Measurements from ENCODE around the gene RGN.
"Not testable (repeated sequence)": the region's sequence is repeated elsewhere in the genome, so short reads cannot be mapped to it uniquely, and the experiment has no call there.

DNA sequence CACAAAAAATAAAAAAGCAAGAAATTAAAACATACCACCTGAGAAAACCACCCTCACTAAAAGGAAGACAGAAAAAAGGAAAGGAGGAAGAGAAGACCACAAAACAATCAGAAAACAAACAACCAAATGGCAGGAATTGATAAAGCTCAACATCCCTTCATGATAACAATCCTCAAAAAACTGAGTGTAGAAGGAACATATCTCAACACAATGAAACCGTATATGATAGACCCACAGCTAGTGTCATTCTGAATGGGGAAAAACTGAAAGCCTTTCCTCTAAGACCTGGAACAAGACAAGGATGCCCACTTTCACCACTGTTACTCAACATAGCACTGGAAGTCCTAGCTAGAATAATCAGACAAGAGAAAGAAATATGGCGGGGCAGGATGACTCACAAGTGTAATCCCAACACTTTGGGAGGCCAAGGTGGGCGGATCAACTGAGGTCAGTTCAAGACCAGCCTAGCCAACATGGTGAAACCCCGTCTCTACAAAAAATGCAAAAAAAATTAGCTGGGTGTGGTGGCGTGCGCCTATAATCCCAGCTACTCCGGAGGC is 38.4 kb downstream of the RGN start:
- not testable (repeated sequence) for TF ChIP-seq POLR2A (IDR thresholded peaks at IDR 0.05)
- TF ChIP-seq, protein P1, sequence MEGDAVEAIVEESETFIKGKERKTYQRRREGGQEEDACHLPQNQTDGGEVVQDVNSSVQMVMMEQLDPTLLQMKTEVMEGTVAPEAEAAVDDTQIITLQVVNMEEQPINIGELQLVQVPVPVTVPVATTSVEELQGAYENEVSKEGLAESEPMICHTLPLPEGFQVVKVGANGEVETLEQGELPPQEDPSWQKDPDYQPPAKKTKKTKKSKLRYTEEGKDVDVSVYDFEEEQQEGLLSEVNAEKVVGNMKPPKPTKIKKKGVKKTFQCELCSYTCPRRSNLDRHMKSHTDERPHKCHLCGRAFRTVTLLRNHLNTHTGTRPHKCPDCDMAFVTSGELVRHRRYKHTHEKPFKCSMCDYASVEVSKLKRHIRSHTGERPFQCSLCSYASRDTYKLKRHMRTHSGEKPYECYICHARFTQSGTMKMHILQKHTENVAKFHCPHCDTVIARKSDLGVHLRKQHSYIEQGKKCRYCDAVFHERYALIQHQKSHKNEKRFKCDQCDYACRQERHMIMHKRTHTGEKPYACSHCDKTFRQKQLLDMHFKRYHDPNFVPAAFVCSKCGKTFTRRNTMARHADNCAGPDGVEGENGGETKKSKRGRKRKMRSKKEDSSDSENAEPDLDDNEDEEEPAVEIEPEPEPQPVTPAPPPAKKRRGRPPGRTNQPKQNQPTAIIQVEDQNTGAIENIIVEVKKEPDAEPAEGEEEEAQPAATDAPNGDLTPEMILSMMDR (IDR thresholded peaks at IDR 0.05 in 4 of 5, conservative IDR thresholded peaks at IDR 0.05 in 1 of 5), result not testable (repeated sequence)

Data from gastrocnemius medialis (tissue), 4 donors.